T1000 (cell line): ENCODE measurements around the gene TRIP10.
"Not testable (repeated sequence)": the region's sequence is repeated elsewhere in the genome, so short reads cannot be mapped to it uniquely, and the experiment has no call there.

Experiments
- DNase-seq: peaks from one replicate; lab custom pipeline; 2025; ENCODE audit warnings: mixed read lengths; lab: John Stamatoyannopoulos, UW

Gene TRIP10, protein sequence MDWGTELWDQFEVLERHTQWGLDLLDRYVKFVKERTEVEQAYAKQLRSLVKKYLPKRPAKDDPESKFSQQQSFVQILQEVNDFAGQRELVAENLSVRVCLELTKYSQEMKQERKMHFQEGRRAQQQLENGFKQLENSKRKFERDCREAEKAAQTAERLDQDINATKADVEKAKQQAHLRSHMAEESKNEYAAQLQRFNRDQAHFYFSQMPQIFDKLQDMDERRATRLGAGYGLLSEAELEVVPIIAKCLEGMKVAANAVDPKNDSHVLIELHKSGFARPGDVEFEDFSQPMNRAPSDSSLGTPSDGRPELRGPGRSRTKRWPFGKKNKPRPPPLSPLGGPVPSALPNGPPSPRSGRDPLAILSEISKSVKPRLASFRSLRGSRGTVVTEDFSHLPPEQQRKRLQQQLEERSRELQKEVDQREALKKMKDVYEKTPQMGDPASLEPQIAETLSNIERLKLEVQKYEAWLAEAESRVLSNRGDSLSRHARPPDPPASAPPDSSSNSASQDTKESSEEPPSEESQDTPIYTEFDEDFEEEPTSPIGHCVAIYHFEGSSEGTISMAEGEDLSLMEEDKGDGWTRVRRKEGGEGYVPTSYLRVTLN

DNA sequence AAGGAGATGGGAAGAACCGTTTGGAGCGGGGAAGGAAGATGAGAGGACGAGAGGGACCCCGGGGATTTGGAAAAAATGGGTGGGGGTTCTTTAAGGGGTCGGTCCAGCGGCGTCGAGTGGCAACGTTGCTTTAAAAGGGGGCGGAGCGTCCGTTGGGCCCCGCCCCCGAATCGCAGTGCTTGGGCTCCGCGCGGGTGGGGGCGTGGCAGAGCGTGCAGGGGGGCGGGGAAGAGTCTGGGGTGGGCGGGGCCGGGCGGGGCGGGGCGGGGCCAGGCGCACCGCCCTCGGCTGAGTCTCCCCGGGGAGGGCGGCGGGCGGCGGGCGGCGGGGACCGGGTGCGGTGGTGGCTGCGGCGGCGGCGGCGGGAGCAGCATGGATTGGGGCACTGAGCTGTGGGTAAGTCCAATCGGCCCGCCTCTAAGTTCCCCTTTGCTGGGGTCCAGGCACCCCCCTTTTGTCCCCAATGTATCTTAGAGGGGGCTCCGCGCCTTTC lies at the start of gene TRIP10:
TSS of gene TRIP10 (plus strand) at position 291 of the 493 bp plus-strand sequence. CDS start at position 373, 82 bp downstream.
- peak; percentile 57 for DNase-seq

DNA sequence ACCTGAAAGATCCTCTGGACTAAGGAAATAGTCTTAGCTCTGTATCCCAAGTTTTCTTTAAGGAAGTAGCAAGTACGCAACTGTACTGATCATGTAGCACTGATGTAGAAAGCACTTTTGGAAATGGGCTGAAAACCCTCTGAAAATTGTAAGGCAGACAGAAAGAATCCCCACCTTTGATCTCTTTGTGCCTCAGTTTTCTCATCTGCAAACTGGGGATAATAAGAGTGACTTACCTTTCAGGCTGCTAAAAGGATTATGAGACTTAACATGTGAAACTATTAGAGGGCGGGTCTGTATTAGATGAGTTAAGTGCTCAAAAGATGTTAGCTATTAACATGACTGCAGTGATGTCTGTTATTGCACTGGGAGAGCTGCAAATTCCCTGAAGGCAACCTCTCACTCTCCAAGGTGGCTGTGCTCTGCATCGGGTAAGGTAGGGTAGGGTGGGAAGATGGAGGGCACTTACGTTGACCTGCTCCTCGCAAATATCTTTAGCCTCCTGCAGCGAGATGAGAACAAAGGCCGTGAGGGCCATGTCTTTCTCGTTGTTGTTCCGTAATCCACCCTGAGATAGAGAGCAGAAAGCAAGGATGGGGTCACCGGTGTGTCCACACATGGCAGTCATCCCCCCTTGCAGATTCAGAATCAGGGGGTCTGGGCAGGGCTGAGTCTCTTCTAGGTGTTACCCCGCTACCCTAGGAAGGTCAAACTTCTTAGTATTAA lies 49.2 kb upstream of the TRIP10 start:
- no peak for DNase-seq

DNA sequence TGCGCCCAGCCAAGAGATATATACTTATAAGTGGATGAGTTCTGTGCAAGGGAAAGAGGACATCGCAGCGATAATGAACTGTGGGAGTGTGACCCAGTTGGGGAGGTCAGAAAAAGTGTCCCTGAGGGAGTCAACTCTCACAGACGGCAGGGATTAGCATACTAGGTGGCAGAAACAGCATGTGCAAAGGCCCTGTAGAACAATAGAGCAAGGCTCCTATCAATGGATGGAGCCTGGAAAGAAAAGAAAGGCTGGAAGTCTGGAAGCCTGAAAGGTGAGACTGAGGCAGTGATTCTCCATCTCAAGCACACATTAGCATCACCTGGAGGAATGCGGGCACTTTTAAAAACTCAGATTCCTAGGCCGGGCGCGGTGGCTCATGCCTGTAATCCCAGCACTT lies 48.1 kb upstream of the TRIP10 start:
- DNase-seq = no peak

DNA sequence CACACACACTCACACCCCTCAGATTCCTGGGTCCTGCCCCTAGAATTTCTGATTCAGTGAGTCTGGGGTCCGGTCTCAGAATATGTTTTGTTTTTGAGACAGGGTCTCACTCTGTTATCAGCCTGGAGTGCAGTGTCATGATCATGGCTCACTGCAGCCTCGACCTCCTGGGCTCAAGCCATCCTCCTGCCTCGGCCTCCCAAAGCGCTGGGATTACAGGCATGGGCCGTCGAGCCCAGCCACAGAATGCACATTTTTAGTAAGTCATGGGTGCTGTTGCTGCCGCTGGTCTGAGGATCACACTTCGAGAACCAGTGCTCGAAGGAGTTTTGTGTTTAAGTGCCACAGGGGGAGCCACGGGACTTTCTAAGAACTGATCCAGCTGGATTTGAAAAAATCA lies 47.5 kb upstream of the TRIP10 start:
- no peak for DNase-seq

DNA sequence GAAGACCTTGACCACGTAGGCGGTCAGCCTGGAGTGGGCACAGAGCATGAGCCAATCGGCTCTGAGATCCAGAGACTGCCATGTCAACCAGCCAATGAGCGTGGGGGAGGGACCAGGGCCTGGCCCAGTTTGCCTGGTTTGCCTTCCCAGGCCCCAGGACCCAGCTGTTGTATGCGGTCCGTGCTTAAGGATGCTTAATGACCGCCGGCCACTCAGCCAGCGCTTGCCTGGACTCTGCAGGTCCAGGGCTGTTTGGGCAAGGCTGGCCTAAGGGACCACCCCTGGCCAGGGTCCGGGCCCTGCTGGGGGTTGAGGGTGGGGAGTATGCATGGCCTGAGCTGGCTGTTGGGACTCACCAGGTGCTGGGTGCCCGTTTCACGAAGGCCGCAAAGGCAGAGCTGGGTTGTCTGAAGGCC lies 46.4 kb upstream of the TRIP10 start:
- DNase-seq = no peak

DNA sequence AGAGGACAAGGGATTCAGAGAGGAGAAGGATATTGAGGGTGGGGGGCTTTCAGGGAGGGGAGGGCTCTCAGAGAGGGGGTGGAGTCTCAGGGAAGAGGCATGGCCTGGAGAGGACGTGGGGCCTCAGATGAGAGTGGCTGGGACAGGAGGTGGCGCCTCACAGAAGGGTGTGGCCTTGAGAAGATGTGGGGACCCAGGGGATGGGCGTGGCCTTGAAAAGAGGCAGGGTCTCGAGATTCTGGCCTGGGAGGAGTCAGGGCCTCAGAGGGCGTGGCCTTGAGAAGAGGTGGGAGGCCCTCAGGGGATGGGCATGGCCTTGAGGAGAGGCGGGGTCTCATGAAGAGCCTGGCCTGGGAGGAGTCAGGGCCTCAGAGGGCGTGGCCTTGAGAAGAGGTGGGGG lies 45.8 kb upstream of the TRIP10 start:
- no peak for DNase-seq

DNA sequence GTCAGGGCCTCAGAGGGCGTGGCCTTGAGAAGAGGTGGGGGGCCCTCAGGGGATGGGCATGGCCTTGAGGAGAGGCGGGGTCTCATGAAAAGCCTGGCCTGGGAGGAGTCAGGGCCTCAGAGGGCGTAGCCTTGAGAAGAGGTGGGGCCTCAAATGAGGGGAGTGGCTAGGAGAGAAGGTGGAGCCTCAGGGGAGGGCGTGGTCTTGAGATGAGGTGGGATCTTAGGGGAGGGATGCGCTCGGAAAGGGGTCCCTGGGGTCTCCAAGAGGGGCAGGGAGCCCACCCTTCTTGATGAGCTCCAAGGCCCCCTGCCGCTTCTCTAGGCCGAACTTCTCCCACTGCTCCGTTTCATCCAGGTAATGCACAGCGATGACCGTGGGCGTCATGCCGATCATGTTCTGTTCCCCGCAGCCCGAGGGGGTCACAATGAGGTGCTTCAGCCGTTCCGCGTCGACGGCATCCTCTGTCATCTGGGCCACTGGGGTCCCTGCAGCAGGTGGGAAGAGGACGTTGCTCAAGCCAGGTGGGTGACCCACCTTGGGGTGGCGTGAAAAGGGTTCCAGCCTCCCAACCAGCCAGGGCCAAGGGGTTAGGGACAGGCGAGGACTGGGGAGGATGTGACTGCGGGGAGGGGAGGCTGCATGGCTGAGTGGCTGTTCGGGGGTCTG lies 45.2 kb upstream of the TRIP10 start:
- DNase-seq = no peak

DNA sequence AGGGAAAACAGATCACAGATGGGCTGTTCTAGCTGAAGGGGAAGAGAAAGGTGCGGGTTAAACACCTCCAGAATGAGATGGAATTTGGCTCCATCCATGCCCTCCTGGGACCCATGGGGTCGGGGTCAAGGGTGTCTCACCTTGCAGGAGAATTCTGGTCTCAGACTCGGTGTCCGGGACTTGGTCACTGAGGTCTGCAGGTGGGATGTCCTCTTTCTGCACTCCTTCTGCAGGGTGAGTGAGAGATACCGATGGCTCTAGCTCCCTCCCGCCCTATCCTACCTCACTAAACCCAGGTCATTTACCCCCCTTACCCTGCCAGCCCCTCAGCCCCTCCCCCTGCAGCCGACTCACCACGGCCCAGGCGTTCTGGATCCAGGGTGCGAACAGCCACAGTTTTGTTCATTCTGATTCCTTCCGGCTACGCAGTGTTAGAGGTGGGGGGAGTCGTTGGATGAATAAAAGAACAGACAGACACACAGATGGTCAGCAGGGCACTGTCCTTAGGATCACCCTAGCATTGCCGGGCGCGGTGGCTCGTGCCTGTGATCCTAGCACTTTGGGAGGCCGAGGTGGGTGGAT lies 43.1 kb upstream of the TRIP10 start:
- no peak for DNase-seq

DNA sequence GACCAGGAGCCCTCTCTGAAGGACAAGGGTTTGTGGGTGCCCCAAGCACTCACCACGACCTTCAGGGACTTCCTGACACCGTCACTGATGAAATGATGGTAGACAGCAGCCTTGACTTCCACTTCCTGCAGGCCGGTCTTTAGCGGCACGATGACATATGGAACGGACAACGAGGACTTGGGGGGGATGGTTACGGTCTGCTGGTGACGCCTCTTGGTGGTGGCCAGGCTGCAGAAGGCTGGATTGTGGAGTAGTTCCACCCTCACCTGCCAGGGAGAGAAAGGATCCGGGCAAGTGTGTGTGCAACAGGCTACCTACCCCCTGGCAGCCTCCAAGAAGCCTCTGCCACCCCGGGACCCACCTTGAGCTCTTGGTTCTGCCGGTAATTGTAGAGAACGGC lies 42.2 kb upstream of the TRIP10 start:
- no peak for DNase-seq

DNA sequence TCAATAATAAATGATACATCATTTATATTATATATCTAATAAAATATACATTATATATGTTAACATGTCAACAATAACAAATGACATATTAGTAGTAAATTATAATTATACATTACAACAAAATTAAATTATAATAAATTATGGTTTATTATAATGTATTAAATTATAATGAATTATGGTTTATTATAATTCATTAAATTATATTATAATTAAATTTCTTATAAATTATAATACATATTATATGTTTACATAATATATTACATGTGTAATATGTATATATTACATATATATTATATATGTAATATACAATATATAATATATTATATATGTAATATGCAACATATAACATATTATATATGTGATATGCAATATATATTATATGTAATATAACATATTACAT lies 39.5 kb upstream of the TRIP10 start:
- no peak for DNase-seq

DNA sequence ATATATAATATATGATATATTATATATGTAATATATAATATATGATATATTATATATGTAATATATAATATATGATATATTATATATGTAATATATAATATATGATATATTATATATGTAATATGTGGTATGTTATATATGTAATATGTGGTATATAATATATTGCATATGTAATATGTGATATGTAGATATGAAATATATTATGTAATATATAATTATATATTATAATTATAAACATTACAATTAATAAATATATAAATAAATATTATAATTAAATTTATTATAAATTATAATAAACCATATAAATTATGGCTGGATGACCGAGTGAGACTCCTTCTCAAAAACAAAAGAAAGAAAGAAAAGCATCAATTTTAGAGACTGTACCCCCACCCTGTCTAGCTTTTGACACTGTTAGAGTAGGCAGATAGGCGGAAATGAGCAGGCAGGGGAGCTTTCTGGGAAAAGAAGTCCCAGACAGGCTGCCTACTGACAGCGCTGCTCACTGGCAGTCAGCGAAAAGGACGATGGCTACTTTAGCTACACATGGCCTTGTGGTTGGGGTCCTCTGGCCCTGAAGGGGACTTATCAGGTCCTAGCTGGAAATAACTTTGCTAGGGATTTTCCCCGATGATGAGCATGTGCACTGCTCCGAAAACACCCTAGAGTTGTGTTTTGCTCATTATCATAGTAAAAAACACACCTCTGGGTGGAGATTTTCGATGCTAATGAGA lies 38.7 kb upstream of the TRIP10 start:
- no peak for DNase-seq

DNA sequence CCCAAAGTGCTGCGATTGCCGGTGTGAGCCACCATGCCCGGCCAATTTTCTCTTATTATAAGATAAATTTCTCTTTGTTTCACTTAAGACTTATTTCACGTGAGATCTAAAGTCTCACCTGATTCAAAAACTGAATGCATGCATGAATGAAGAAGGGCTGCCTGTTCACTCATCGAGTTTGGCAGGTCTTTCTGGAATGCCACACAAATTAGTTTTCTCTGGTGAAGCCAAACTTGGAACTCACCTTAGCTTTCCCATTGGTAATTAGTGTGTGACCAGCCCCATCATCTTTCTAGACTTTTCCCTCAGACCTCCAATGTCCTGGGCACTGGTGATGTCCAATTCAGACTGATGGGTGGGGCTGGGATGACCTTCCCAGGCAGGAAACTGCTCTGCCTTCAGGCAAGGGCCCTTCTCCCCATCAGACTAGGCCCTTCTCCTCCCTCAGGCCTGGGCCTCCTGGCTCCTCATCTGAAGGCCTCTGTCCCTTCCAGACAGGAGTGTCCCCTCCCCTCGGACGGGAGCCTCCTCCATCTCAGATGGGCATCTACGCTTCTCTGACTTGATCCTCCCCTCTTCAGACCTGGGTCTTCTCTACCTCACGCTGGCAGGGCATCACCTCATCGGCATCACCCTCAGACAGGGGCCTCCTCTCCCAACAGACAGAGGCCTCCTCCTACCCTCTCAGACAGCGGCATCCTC lies 33.4 kb upstream of the TRIP10 start:
- no peak for DNase-seq

DNA sequence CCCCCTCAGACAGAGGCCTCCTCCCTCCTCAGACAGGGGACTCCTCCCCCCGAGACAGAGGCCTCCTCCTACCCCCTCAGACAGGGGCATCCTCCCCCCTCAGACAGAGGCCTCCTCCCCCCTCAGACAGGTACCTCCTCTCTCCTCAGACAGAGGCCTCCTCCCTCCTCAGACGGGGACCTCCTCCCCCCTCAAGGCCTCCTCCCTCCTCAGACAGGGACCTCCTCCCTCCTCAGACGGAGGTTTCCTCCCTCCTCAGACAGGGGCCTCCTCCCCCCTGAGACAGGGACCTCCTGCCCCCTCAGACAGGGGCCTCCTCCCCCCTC lies 32.9 kb upstream of the TRIP10 start:
- no peak for DNase-seq

DNA sequence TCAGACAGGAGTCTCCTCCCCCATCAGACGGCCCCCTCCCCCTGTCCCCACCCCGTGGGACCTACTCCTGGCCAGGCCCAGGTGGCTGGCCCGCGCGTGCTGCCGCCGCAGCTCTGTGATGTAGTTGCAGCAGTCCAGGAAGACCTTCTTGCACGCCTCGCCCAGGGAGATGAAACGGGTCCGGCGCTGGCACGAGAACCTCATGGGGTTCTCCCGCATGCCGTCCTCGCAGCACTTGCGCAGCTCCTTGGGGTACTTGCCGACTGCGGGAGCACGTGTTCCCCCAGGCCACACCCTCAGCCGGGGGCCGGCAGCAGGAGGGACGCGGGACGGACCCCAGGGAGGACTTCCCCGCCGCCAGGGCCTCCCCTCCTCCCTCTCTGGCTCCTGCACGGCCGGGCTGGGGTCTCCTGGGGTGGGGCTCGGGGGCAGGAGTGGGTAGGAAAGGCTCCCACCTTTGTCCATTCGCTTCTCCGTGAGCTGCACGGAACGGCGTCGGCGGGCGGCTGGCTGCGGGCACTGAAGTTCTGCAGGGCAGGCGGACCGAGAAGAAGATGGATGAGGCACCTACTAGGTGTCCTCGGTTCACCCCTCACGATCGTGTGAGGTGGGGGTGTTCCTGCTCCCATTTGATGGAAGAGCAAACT lies 32.3 kb upstream of the TRIP10 start:
- DNase-seq = no peak

DNA sequence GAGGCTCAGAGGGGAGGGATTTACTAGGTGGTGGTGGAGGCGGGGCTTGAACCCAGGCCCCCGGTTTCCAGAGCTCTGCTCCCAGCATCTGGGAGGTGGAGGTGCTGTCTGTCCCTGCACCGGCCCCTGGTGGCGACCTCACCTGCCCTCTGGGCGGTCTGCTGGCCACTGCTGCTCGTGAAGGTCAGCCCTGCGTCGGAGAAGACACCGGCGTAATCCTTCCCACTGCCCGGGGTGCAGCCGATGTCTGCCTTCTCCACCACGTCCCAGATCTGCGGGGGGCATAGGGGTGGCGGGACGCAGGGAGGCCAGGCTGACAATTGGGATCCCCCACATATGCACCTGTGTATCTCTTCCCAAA lies 31.8 kb upstream of the TRIP10 start:
- DNase-seq = no peak

DNA sequence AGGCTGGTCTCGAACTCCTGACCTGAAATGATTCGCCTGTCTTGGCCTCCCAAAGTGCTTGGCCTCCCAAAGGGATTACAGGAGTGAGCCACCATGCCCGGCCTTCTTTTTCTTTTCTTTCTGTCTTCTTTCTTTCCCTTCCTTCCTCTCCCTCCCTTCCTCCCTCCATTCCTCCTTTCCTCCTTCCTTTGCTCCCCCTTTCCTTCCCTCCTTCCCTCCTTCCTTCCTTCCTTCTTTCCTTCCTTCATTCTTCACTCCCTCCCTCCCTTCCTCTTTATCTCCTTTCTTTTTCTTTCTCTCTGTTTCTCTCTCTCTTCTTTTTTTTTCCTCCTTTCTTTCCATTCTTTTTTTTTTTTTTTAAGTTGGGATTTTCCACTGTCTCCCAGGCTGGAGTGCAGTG lies 31.1 kb upstream of the TRIP10 start:
- no peak for DNase-seq

DNA sequence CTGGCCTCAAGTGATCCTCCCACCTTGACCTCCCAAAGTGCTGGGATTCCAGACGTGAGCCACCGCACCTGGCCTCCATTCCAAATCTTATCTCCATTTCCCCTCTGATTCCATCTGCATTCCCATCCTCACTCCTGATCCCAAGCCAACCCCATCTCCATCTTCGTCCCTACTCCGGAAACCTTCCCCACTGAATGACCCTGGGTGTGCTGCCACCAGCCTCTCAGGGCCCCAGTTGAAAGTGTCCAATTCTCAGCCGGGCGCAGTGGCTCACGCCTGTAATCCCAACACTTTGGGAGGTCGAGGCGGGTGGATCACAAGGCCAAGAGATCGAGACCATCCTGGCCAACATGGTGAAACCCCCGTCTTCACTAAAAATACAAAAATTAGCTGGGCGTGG lies 30.6 kb upstream of the TRIP10 start:
- DNase-seq = not testable (repeated sequence)

DNA sequence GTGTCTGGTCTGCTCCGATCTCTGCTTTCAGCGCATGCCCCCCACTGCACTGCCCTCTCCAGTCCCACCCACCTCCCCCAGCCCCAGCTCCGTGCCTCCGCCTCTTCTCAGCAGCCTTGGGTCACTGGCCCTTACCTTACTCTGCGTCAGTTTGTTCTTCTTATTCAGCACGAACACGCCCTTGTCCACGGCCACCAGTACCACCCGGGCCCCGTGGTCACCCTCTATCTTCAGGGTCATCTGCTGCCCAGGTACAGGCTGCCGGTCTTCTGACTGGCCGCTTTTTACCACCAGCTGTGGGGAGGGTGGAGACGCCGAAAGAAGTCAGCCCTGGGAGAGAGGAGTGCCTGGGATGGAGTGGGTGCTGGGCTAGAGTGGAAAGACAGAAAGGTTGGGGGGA lies 29.9 kb upstream of the TRIP10 start:
- no peak for DNase-seq

DNA sequence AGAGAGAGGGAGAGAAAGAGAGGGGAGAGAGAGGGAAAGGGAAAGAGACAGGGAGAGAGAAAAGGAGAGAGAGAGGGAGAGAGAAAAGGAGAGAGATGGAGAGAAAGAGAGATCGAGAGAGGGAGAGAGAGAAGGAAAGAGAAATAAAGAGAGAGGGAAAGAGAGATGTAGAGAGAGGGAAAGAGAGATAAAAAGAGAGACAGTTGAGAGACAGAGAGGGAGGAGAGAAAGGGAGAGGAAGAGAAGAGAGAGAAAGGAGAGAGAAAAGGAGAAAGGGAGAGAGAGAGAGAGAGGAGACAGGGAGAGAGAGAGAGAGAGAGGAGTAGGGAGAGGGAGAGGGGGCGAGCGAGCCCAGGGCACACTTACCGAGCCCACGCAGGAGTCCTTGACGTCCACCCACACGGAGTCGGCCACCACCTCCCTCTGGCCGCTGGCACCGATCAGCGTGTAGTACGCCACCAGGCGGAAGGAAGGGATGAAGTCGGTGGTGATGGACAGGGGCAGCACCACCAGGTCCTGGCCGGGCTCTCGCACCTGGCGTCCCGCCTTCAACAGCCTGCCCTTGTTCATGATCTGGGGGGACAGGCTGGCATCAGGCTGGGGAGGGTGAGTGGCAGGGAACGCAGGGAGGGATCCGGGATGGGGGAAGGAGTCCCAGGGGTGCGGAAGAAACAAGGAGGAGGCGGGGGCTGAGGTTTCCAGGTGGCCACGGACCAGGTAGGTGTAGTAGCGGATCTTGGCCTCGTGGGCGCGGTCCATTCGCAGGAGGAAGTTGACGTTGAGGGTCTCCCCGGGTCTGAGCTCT lies 29.0 kb upstream of the TRIP10 start:
- no peak for DNase-seq

DNA sequence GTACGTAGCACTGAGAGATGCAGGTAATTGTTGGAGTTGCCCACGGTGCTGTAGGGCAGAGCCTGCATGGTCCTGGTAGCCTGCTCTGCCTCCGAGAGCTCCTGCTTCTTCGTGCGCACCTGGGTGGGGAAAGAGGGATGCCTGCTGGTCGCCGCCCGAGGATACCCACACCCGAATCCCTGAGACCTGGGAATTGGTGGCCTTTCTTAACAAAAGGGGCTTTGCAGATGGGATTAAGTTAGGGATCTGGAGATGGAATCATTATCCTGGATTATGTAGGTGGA lies 28.5 kb upstream of the TRIP10 start:
- DNase-seq = no peak
